ENCODE results near the gene CNTN5.
A peak's percentile ranks its signal among the peaks of the same experiment; 100 is the strongest.
"Not testable (repeated sequence)": the region's sequence is repeated elsewhere in the genome, so short reads cannot be mapped to it uniquely, and the experiment has no call there.

The CNTN5 gene

GRCh38 chr11:99781074-99781473, 760.3 kb downstream of the CNTN5 start:
- DNase-seq, result no peak

GRCh38 chr11:99791354-99791753, 770.6 kb downstream of the CNTN5 start:
- no peak for DNase-seq

DNA sequence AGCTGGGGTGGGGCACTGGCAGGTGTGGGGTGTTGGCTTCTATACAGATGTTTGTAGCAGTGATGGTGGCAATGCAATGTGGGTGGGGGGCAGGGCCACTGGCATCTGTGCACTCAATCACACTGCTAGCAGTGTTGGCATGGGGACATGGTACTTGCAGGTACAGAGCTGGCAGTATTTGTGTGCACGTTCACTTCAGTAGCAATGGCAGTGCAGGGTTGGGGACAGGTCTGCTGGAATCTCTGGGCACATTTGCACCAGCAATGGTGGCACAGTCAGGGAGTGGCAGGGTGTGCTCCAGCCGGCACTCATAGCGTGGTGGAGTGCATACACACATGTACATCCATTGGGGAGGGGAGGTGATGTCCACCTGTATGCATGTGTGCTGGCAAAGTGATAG, 775.2 kb downstream of the CNTN5 start:
- DNase-seq, result no peak

DNA sequence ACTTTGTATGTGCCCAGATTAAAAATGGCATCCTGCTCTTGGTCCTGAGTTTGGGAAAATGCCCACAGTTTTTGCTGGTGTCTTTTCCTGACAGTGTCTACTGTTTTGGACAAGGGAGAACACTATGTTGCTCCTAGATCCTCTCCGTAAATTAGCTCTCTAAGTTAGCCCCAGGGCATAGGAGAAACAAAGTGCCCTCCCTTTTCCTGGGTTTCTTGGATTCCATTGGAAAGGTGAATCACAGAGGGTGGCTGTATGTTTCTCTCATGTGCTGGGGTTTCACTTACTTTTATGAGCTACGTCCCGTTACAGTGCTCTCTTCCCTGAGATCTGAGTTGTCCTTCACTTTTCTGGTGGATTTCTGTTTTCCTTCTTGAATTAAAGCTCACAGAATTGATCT, 782.8 kb downstream of the CNTN5 start:
- DNase-seq, result no peak

GRCh38 chr11:99812516-99812915, 791.8 kb downstream of the CNTN5 start:
- no peak for DNase-seq

GRCh38 chr11:99814021-99814420, 793.3 kb downstream of the CNTN5 start:
- DNase-seq, result peak; percentile 12

GRCh38 chr11:99814738-99815137, 794.0 kb downstream of the CNTN5 start:
- DNase-seq, result no peak

GRCh38 chr11:99818991-99819390, 798.2 kb downstream of the CNTN5 start:
- no peak for DNase-seq

DNA sequence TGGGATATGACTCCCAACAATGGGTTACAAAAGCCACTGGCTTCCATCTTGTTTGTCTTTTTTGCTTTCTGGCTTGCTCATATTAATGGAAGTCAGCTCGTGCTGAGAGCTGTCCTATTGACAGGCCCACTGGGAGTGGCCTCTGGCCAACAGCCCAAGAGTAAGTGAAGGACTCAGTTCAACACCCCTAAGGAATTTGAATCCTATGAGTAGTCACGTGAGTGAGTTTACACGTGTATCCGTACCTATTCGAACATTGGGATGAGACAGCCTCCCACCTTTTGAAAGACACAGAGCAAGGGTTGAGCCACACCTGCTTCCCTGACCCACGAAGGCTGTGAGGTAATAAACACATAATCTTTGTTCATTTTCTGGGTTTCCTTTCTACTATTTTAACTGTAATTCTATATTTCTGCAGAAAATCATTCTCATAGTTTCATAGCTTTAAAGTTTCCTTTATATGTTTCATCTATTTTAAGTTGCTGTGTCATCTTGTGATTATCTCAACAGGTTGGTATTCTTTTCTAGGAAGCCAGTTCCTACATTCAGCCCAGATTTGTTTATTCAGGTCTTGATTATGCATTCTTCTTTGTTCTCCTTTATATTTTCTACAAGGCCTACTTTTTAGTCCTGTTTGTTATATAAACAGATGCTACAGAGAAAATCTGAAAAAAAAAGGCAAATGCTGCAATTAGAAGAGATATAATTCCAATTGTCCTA, 802.3 kb downstream of the CNTN5 start:
- peak; percentile 42 for DNase-seq

GRCh38 chr11:99836739-99837138, 816.0 kb downstream of the CNTN5 start:
- DNase-seq, result not testable (repeated sequence)

DNA sequence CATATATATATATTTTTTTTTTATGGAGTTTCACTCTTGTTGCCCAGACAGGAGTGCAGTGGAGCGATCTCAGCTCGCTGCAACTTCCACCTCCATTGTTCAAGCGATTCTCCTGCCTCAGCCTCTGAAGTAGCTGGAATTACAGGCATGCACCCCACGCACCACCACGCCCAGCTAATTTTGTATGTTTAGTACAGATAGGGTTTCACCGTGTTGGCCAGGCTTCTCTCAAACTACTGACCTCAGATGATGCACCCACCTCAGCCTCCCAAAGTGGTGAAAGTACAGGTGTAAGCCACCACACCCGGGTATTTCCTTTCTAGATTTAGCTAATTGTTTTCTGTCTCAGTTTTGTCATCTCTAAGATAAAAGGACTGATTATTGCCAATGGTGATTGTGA, 821.1 kb downstream of the CNTN5 start:
- DNase-seq, result no peak

DNA sequence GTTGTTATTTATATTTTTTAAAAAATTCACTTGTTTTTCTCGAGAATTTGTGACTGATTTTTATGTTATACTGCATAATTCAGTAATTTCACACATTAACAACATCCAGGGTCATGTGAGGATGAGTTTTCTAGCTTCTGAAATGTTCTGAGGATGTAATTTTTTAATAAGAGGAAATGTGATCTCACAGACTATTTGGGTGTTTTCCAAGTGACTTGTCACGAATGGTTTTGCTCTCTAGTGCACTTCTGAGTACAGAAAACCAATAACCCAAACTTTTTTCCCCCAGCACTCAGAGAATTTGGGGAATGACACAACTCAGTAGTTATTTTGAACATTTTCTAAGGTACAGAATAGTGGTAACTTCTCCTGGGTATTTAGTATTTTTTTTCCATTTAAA, 845.2 kb downstream of the CNTN5 start:
- DNase-seq, result peak; percentile 32

GRCh38 chr11:99881610-99882009, 860.9 kb downstream of the CNTN5 start:
- no peak for DNase-seq

DNA sequence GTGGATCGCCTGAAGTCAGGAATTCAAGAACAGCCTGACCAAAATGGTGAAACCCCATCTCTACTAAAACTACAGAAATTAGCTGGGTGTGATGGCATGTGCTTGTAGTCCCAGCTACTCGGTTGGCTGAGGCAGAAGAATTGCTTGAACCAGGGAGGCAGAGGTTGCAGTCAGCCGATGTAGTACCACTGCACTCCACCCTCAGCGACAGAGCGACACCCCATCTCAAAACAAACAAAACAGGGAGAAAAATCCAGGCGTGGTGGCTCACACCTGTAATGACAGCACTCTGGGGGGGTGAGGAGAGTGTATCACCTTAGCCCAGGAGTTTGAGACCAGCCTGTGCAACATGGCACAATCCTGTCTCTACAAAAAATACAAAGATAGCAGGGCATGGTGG, 864.0 kb downstream of the CNTN5 start:
- no peak for DNase-seq

GRCh38 chr11:99887481-99887880, 866.7 kb downstream of the CNTN5 start:
- DNase-seq, result no peak

GRCh38 chr11:99893811-99894210, 873.1 kb downstream of the CNTN5 start:
- no peak for DNase-seq

DNA sequence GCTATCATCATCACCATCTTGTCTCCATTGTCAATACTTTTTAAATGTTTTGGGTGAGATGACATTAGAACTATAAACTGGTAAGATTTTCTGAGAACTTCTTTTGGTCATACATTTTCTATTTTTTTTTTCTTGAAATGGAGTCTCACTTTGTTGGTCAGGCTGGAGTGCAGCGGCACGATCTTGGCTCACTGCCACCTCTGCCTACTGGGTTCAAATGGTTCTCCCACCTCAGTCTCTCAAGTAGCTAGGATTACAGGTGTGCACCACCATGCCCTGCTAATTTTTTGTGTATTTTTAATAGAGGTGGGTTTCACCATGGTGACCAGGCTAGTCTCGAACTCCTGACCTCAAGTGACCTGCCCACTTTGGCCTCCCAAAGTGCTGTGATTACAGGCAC, 880.4 kb downstream of the CNTN5 start:
- DNase-seq, result no peak

DNA sequence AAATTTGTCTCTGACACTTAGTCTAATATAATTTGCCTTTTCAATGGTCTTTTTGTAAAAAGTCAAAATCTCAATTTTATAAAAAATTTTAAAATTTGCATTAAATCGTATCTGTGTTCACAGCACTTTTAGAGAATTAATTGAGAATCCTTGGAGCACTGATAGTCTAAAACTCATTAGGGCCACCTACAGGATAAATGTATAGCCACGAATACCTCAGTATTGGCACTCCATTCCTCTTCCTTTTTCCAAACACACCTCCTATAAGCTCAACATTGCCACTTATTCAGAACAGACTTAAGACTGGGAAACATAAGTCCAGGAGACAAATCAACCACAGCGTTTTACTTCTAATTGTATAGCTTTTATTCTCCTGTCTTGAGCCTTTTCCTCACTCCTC, 890.4 kb downstream of the CNTN5 start:
- no peak for DNase-seq

GRCh38 chr11:99916078-99916477, 895.3 kb downstream of the CNTN5 start:
- no peak for DNase-seq

DNA sequence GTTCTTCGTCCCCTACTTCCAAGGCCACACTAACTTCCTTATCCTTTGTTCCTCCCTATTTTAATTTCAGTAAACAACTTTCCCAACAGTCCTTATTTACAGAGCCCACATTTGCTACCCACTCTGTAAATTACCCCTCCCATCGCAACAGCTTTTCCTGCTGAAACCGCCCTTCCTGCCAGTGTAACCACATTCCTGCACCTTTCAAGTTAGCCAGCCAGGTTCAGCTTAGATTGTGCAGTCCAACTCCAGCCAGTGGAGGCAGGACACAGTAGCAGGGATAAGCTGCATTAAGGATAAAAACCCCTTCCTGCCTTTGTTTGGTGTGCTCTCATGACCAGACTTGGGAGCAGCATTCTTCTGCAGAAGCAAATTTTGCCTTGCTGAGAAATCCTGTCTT, 898.0 kb downstream of the CNTN5 start:
- DNase-seq, result no peak

DNA sequence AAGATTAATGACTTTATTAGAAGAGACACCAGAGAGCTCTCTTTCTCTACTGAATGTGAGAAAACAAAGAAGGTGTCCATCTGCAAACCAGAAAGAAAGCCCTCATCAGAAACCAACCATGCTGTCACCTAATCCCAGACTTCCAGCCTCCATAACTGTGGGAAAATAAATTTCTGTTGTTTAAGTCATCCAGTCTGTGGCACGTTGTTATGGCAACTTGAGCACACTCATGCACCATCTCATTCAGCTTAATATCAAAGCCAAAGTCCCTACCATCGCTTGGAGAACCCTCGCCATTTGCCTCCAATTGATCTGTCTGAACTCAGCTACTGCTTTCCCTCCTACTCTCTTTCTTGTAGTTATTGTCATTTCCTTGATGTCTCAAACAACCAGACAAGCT, 900.2 kb downstream of the CNTN5 start:
- DNase-seq, result peak; percentile 5

DNA sequence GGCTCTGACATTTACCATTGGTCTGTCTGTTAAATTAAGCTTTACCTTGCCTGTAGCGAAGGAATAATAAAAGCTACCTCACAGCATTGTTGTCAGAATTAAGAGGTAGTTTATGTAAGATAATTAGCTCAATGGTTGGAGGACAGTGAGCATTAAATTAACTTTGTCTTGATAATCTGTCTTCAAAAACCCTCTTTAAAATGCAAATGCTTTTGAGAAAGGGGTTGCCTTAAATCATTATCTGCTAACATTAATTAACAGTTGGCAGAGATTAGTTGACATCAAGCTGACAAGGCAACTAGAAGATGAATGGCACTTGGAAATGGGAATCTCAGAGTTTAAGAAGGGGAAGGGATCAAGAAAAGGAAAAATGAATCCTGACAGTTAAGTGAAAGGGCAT, 905.2 kb downstream of the CNTN5 start:
- no peak for DNase-seq

DNA sequence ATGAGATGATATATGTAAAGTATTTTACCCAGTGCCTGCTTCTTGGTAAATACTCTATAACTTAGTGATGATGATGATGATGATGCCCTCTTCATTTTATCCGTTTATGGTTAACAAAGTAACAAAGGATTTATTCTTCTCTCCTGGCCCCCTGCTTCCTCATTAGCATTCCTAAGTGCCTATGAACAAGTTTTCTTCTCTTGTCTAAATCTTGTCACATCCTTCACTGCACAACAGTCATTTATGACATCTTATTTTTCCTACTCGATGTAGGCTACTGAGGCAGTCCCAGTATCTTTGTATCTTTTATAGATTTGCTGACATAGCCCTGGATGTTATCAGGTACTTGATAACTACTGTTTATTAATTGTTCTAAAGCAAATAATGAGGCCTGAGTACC, 911.9 kb downstream of the CNTN5 start:
- DNase-seq, result no peak

GRCh38 chr11:99934008-99934407, 913.3 kb downstream of the CNTN5 start:
- peak; percentile 55 for DNase-seq

DNA sequence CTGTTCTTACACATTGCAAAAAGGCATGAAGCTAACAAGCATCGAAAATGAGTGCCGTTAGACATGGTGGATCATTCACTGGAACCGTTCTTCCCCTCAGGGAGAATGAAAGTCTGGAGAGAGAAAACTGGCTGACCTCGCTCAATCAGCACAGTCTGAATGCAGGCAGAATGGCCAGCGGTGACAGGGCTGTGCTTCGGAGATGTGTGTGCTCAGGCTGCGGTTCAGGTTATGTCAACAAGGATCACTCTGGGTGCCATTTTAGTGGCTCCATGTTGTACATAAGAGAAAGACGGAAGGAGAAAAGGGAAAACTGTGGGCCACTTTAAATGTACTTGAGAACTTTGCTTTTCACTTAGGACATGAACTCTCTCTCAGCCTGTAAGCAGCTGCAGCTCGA, 916.6 kb downstream of the CNTN5 start:
- DNase-seq, result no peak

Measured in fibroblast of skin of back (primary cell).